ENCODE data around the gene CD1D. TPM values are rescaled to one million over a fixed set of nuclear protein-coding genes. Genes with fewer than 3 reads are reported as not detected.
"Not testable (repeated sequence)": the region's sequence is repeated elsewhere in the genome, so short reads cannot be mapped to it uniquely, and the experiment has no call there.

Gene CD1D
- total RNA-seq, 1 donor from 2014 or later = 0.25 TPM

GRCh38 chr1:158176399-158176798 lies 4.3 kb upstream of the CD1D start:
- H3K27me3 Mint-ChIP-seq (ENCODE audit: unreplicated experiment) = peaks cover 6% of the 10 kb centered on the region
- H3K36me3 Mint-ChIP-seq (ENCODE audit: unreplicated experiment) = no peaks in the 10 kb centered on the region
- H3K4me1 Mint-ChIP-seq (ENCODE audit: low read depth, unreplicated experiment) = peaks cover 6% of the 10 kb centered on the region
- no peak for TF ChIP-seq CTCF (IDR thresholded peaks at IDR 0.05; ENCODE audit: partially characterized antibody, unreplicated experiment)
- H3K4me3 Mint-ChIP-seq (ENCODE audit: unreplicated experiment) = no peak overlapping the region
- peaks cover 6% of the 10 kb centered on the region for H3K9me3 Mint-ChIP-seq (ENCODE audit: unreplicated experiment)
- H3K27ac Mint-ChIP-seq (ENCODE audit: unreplicated experiment) = no peak overlapping the region
- DNase-seq = no peak

GRCh38 chr1:158176849-158177699 lies 3.6 kb upstream of the CD1D start:
- Mint-ChIP-seq H3K9me3 (ENCODE audit: unreplicated experiment) (peaks cover 11% of the 10 kb centered on the region), H3K4me3 (ENCODE audit: unreplicated experiment) (peak overlapping the region; percentile 65)
- not testable (repeated sequence) for DNase-seq; H3K27ac Mint-ChIP-seq (ENCODE audit: unreplicated experiment); H3K4me1 Mint-ChIP-seq (ENCODE audit: low read depth, unreplicated experiment); H3K36me3 Mint-ChIP-seq (ENCODE audit: unreplicated experiment); H3K27me3 Mint-ChIP-seq (ENCODE audit: unreplicated experiment)

GRCh38 chr1:158177700-158178450 lies 2.8 kb upstream of the CD1D start:
- peak; percentile 94 for DNase-seq
- peak overlapping the region; percentile 58 for H3K4me3 Mint-ChIP-seq (ENCODE audit: unreplicated experiment)
- H3K27me3 Mint-ChIP-seq (ENCODE audit: unreplicated experiment) = peaks cover 12% of the 10 kb centered on the region
- H3K9me3 Mint-ChIP-seq (ENCODE audit: unreplicated experiment) = peaks cover 11% of the 10 kb centered on the region
- no peak for TF ChIP-seq CTCF (IDR thresholded peaks at IDR 0.05; ENCODE audit: partially characterized antibody, unreplicated experiment)
- H3K36me3 Mint-ChIP-seq (ENCODE audit: unreplicated experiment) = peaks cover 5% of the 10 kb centered on the region
- peaks cover 6% of the 10 kb centered on the region for H3K4me1 Mint-ChIP-seq (ENCODE audit: low read depth, unreplicated experiment)
- H3K27ac Mint-ChIP-seq (ENCODE audit: unreplicated experiment) = no peak overlapping the region

- peak overlapping the region; percentile 97 for H3K4me3 Mint-ChIP-seq (ENCODE audit: unreplicated experiment)
- peaks cover 5% of the 10 kb centered on the region for H3K36me3 Mint-ChIP-seq (ENCODE audit: unreplicated experiment)
- H3K4me1 Mint-ChIP-seq (ENCODE audit: low read depth, unreplicated experiment) = peaks cover 6% of the 10 kb centered on the region
- peaks cover 12% of the 10 kb centered on the region for H3K9me3 Mint-ChIP-seq (ENCODE audit: unreplicated experiment)
- DNase-seq = no peak
- H3K27me3 Mint-ChIP-seq (ENCODE audit: unreplicated experiment) = peaks cover 14% of the 10 kb centered on the region
- TF ChIP-seq CTCF (IDR thresholded peaks at IDR 0.05; ENCODE audit: partially characterized antibody, unreplicated experiment) = no peak
- H3K27ac Mint-ChIP-seq (ENCODE audit: unreplicated experiment) = no peak overlapping the region
These were observed 1.2 kb upstream of the CD1D start for GRCh38 chr1:158179301-158180041.

- peak overlapping the region; percentile 97 for H3K4me3 Mint-ChIP-seq (ENCODE audit: unreplicated experiment)
- no peak for TF ChIP-seq CTCF (IDR thresholded peaks at IDR 0.05; ENCODE audit: partially characterized antibody, unreplicated experiment)
- no peak overlapping the region for H3K27ac Mint-ChIP-seq (ENCODE audit: unreplicated experiment)
- peaks cover 5% of the 10 kb centered on the region for H3K36me3 Mint-ChIP-seq (ENCODE audit: unreplicated experiment)
- peaks cover 12% of the 10 kb centered on the region for H3K27me3 Mint-ChIP-seq (ENCODE audit: unreplicated experiment)
- no peak for DNase-seq
- H3K9me3 Mint-ChIP-seq (ENCODE audit: unreplicated experiment) = peaks cover 10% of the 10 kb centered on the region
- H3K4me1 Mint-ChIP-seq (ENCODE audit: low read depth, unreplicated experiment) = peaks cover 6% of the 10 kb centered on the region
These were observed 855 bp downstream of the CD1D start for GRCh38 chr1:158181577-158181922.
